Stimulated activated CD4-positive, alpha-beta T cell treated with anti-CD3 and anti-CD28 coated beads, TNF-alpha, amount 100 ng/mL, for 4 hours (primary cell): ENCODE data around the gene C3orf62.

Experiments used
- DNase-seq, 3 experiments: peaks; one replicate each; pipeline ENCODE4 v3.0.0-alpha.2; 2020; ENCODE audit warnings: low read depth in 3 of 3

C3orf62 gene

GRCh38 chr3:49276475-49277382 is at the start of gene C3orf62:
Gene C3orf62, minus strand, starts transcription at chr3:49277232. Its CDS starts 360 bp downstream, at chr3:49276872.
- DNase-seq: peak; percentile 47 to 60 (median 57)

GRCh38 chr3:49324768-49325167 is 47.7 kb upstream of the C3orf62 start:
- no peak for DNase-seq

- DNase-seq: no peak
Observed at GRCh38 chr3:49316696-49317457, 39.8 kb upstream of the C3orf62 start.

GRCh38 chr3:49313896-49314688 is 37.1 kb upstream of the C3orf62 start:
- DNase-seq: no peak

GRCh38 chr3:49311283-49311682 is 34.3 kb upstream of the C3orf62 start:
- no peak for DNase-seq

GRCh38 chr3:49310677-49311076 is 33.6 kb upstream of the C3orf62 start:
- no peak for DNase-seq

- no peak for DNase-seq
Observed at GRCh38 chr3:49305608-49306007, 28.6 kb upstream of the C3orf62 start.

- no peak for DNase-seq
Observed at GRCh38 chr3:49302613-49303012, 25.6 kb upstream of the C3orf62 start.

GRCh38 chr3:49300595-49300994 is 23.6 kb upstream of the C3orf62 start:
- no peak for DNase-seq

GRCh38 chr3:49298511-49298910 is 21.5 kb upstream of the C3orf62 start:
- no peak for DNase-seq

GRCh38 chr3:49296781-49297411 is 19.9 kb upstream of the C3orf62 start:
- no peak for DNase-seq

GRCh38 chr3:49295489-49296058 is 18.5 kb upstream of the C3orf62 start:
- DNase-seq: no peak

- no peak for DNase-seq
Observed at GRCh38 chr3:49294343-49294742, 17.3 kb upstream of the C3orf62 start.

GRCh38 chr3:49283997-49284396 is 7.0 kb upstream of the C3orf62 start:
- DNase-seq: no peak

- no peak for DNase-seq
Observed at GRCh38 chr3:49279376-49279775, 2.3 kb upstream of the C3orf62 start.

- no peak for DNase-seq
Observed at GRCh38 chr3:49278548-49278947, 1.5 kb upstream of the C3orf62 start.

GRCh38 chr3:49277383-49277775 is 347 bp upstream of the C3orf62 start:
- DNase-seq: no peak

- DNase-seq: no peak
Observed at GRCh38 chr3:49273825-49274532, 3.1 kb downstream of the C3orf62 start.

GRCh38 chr3:49271047-49271446 is 6.0 kb downstream of the C3orf62 start:
- DNase-seq: no peak

GRCh38 chr3:49270156-49270500 is 6.9 kb downstream of the C3orf62 start:
- DNase-seq: no peak
